ENCODE data around the gene TBC1D22A.

The TBC1D22A gene

DNA sequence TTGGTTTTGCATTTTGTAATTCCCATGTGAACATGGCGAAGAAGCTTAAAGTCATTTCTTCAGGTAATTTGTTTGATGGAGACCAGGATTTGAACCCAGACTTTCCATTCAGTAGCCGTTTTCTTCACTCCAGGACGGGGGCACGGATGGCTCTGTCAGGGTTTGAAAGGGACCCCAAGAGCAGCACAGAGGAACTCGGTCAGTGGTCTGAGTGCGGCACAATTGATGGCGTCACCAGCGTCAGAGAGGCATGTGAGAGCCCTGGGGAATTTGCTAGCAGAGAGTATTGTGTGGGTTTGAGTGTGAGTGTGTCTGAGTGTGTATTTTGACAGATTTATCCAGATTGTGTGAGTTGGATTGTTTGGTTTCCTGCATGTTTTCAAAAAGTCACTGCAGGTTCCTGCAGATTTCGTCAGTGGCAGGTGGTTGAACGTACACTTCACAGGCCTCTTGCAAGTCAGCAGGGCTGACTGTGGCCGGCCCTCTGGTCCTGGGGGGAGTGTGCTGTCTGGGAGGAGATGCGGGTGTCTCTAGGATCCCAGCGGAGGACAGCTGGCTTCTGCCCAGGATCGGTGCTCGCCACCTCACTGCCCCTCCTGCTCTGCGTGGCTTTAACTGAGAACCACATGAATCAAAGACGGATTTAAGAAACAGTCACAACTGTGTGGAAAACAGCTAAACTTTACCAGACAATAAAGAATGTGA, 199.3 kb downstream of the TBC1D22A start:
- TF ChIP-seq, protein P1, sequence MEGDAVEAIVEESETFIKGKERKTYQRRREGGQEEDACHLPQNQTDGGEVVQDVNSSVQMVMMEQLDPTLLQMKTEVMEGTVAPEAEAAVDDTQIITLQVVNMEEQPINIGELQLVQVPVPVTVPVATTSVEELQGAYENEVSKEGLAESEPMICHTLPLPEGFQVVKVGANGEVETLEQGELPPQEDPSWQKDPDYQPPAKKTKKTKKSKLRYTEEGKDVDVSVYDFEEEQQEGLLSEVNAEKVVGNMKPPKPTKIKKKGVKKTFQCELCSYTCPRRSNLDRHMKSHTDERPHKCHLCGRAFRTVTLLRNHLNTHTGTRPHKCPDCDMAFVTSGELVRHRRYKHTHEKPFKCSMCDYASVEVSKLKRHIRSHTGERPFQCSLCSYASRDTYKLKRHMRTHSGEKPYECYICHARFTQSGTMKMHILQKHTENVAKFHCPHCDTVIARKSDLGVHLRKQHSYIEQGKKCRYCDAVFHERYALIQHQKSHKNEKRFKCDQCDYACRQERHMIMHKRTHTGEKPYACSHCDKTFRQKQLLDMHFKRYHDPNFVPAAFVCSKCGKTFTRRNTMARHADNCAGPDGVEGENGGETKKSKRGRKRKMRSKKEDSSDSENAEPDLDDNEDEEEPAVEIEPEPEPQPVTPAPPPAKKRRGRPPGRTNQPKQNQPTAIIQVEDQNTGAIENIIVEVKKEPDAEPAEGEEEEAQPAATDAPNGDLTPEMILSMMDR (IDR thresholded peaks at IDR 0.05): no peak

DNA sequence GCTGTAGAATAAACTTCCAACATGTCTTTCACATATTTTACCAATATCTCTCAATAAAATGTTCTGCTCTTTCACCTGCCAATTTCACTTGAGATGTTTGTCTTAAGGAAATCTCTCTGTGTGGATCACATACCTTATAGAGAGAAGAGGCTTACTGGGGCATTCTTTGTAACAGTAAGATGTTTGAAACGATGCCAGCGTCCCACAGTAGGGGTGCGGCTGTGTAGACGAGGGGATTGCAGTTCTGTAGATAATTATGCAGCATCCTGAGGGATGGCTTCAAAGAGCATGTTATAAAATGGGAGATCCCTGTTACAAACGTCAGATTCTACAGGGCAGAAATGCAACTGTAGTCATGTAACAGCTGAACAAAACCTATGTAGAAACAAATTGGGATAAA, 200.0 kb downstream of the TBC1D22A start:
- TF ChIP-seq, protein P1 (IDR thresholded peaks at IDR 0.05): no peak

DNA sequence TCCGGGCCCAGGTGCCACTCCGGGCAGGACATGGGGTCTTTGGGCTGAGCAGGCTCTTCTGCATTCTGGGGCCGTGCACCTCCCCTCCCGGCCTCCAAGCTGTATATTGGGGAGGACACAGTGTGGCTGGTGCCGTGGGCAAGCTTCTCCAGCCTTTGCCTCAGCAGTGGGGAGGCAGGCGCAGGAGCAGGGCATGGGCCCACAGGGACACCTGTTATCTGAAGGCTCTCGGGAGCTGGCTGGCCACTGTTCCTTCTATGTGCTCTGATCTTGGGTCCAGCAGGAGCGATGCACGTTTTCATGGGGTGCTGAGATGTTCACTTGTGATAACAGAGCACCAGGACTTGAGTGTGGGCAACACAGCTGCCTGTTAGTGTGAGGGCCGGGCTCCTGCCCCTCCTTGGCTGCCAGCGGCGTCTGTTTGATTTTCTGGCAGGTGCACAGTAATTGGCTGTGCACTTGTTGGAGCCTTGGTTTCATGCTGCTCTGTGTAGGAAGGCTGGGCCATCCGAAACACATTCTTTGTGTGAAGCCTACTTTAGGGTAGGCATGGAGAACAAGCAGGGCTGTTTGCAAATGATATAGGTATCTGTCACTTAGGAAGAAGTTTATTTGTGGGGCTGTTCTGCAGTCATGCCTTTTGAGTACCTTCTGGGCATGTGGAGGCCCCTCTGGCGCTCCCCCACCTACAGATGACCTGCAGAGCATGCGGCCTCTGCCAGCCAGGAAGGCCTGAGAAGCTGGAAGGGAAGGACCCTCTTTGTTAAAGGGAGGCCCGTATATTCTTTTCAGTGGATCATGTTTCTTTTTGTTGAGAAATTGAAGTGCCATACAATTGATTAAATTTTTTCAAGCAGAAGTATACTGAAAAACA, 201.5 kb downstream of the TBC1D22A start:
- TF ChIP-seq, protein P1 (IDR thresholded peaks at IDR 0.05): no peak

DNA sequence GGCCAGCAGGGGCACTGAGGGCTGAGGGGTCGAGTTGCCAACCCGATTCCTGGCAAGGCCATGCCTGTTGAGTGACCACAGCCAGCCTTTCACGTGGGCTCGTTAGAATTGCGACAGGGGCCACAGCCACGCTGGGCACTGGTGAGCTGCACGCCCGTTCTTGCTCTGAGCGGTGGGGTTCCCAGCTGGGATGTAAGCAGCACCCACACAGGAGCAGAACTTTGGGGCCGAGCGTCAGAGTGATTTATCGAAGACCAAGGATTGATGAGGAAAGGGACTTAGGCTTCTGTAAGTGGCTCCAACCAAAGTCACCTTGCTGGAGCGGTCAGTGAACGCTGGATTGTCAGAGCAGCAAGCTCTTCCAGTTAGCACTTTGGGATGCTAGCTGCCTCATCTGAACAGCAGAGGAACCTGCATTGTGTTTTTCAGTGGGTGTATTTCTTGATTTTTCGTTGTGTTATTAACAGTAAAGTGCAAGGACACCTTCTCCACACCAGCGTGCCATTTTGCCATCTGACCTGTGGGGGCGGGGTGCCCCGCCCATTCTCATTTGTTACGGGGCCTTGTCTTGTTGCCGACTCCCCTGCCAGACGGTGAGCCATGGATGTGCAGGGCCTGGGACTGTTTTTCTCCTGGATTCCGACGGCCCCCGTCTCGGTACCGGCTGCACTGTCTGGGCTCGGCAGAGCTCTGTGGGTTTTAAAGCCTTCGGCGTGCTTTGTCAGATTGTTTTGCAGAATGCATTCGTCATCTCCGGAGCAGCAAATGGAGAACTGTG, 202.5 kb downstream of the TBC1D22A start:
- TF ChIP-seq, protein P1 (IDR thresholded peaks at IDR 0.05): no peak

DNA sequence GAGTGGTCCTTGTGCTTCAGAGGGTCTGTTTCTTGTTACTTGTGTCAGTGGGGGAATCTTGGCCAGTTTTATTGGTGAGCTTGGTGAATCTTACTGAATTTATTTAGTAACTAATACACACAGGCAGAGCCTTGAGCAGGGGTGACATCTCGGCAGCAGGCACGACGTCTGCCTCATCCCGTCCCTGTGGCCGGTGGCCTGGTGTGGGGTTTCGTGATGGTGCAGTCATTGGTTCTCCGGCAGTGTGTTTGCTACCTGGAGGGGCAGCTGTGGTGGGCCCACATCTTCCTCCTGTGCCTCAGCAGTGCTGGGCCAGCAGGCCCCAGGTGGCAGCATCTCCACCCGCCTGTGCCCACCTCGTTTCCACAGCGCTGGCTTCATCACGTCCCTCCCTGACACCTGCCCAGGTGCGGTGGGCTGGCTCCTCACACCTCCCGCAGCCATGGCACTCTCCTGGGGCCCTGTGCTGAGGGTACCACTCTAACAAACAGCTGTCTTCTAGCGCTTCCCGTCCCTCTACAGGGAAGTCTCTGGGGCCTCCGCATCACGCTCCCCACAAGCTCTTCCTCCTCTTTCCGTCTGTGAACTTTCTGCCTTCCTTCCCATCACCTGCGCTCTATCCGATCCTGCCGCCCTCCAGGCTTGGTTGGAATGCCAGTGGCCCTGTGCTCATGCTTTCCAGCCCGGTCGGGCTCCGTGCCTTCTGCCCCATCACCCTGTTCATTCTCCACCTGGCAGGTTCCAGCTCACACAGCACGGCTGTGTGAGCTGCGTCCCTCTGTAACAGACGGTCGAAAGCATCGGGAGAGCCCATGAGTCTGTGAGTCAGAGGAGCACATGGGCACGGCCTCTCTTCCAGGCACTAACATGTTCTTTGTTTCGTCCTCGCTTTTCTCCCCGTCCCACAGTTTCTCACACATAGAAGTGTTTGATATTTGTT, 203.4 kb downstream of the TBC1D22A start:
- TF ChIP-seq, protein P1 (IDR thresholded peaks at IDR 0.05): no peak

DNA sequence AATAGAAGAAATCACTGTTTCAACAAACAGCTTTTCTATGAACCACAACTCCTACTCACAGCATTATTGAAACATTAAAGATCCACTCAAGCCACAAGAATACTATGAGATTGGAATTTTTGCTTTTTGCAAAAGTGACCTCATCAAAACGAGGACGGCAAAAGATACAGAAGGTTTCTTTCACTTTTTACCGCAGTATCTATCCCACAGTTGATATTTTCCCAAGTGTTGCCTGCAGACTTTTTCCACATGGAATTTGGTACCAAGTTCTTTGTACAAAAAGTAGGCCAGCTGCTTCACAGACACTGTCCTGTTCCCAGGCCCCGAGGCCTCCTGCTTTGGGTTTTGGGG, 204.0 kb downstream of the TBC1D22A start:
- TF ChIP-seq, protein P1 (IDR thresholded peaks at IDR 0.05): no peak
